ENCODE measurements around the gene TEX52. TPM values are rescaled to one million over a fixed set of nuclear protein-coding genes. Genes with fewer than 3 reads are reported as not detected.

The TEX52 gene
- polyA plus RNA-seq, 3 donors, result not detected

DNA sequence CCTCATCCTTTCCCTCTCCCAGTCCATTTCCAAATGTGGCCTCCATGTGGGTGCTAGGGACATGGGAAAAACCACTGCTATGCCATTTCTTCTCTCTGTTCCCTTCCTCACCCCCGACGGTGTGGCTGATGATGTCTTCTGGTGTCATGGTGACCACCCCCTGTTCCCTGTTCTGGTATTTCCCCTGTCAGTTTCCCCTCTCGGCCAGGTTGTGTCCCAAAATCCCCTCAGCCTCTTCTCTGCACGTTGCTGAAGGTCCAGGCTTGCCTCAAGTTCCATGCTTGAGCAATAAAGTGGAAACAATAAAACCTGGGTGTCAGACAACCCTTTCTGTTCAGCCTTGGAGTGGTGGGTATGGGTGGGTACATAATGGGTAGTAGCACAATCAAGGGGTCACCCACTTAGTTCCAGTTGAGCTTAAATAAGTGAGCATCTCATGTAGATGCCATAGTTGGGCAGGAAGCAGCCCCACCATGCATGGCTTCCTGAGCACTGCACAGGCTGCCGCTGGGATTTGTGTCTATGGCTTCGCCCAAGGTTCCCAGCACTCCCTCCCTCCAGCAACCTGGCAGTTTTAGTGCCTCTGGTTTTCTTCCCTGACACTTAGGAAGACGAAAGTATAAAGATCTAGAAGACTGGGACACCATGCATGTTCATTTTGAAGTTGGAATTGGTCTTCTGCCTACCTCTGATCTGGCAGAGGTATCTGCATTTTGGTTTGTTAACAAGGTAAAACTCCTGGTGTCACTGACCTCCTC, 53.0 kb downstream of the TEX52 start:
- H3K79me2 ChIP-seq (ENCODE audit: insufficient read depth, low read length), result no peaks in the 10 kb centered on the region
- TF ChIP-seq, protein P1, sequence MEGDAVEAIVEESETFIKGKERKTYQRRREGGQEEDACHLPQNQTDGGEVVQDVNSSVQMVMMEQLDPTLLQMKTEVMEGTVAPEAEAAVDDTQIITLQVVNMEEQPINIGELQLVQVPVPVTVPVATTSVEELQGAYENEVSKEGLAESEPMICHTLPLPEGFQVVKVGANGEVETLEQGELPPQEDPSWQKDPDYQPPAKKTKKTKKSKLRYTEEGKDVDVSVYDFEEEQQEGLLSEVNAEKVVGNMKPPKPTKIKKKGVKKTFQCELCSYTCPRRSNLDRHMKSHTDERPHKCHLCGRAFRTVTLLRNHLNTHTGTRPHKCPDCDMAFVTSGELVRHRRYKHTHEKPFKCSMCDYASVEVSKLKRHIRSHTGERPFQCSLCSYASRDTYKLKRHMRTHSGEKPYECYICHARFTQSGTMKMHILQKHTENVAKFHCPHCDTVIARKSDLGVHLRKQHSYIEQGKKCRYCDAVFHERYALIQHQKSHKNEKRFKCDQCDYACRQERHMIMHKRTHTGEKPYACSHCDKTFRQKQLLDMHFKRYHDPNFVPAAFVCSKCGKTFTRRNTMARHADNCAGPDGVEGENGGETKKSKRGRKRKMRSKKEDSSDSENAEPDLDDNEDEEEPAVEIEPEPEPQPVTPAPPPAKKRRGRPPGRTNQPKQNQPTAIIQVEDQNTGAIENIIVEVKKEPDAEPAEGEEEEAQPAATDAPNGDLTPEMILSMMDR (IDR thresholded peaks at IDR 0.05), result no peak
- DNase-seq, result no peak
- no peak overlapping the region for H3K27ac ChIP-seq (ENCODE audit: low read depth in 1 of 2, low read length in 2 of 2)
- Mint-ChIP-seq H3K36me3 (peaks cover 58 to 65% of the 10 kb centered on the region in 2 donors), H3K4me3 (no peak overlapping the region), H3K9me3 (no peaks in the 10 kb centered on the region), H3K27me3 (ENCODE audit: low read depth in 3 of 3) (peaks cover 0 to 3% (median 1%) of the 10 kb centered on the region in 3 donors), H3K4me1 (peaks cover 3% of the 10 kb centered on the region), H3K27ac (peak overlapping the region in 1 of 7 donors; percentile 73)
- no peak overlapping the region for H3K4me2 ChIP-seq (replicated peaks; ENCODE audit: extremely low read depth, low read length, poor library complexity, severe bottlenecking)
- 94% methylated on average over 2 of the region's 7 CpGs for WGBS (ENCODE audit: insufficient coverage)
- H4K20me1 ChIP-seq (ENCODE audit: insufficient read depth, low read length), result no peaks in the 10 kb centered on the region
- H3K9ac ChIP-seq (ENCODE audit: insufficient read depth, low read length, poor library complexity, severe bottlenecking), result no peak overlapping the region
- intact Hi-C loops (cut with micrococcal nuclease), result no loop called here
- H2AFZ ChIP-seq (ENCODE audit: insufficient read depth, low read depth, low read length, poor library complexity, severe bottlenecking), result no peak overlapping the region
- H3K36me3 ChIP-seq (replicated peaks in 1 of 2; ENCODE audit: control insufficient read depth in 1 of 2, insufficient read depth in 2 of 2, low read length in 2 of 2), result peaks cover 48 to 69% of the 10 kb centered on the region in 2 donors
- no peaks in the 10 kb centered on the region for H3K27me3 ChIP-seq (ENCODE audit: control insufficient read depth in 2 of 2, insufficient read depth in 2 of 2, low read length in 2 of 2)
- H3K4me3 ChIP-seq (replicated peaks in 1 of 3; ENCODE audit: low read depth in 2 of 3, low read length in 3 of 3), result no peak overlapping the region
- H3K9me3 ChIP-seq (replicated peaks in 1 of 2; ENCODE audit: control insufficient read depth in 1 of 2, insufficient read depth in 1 of 2, low read length in 2 of 2), result no peaks in the 10 kb centered on the region
- no peaks in the 10 kb centered on the region for H3K4me1 ChIP-seq (ENCODE audit: control insufficient read depth in 1 of 2, insufficient read depth in 2 of 2, low read length in 2 of 2)

DNA sequence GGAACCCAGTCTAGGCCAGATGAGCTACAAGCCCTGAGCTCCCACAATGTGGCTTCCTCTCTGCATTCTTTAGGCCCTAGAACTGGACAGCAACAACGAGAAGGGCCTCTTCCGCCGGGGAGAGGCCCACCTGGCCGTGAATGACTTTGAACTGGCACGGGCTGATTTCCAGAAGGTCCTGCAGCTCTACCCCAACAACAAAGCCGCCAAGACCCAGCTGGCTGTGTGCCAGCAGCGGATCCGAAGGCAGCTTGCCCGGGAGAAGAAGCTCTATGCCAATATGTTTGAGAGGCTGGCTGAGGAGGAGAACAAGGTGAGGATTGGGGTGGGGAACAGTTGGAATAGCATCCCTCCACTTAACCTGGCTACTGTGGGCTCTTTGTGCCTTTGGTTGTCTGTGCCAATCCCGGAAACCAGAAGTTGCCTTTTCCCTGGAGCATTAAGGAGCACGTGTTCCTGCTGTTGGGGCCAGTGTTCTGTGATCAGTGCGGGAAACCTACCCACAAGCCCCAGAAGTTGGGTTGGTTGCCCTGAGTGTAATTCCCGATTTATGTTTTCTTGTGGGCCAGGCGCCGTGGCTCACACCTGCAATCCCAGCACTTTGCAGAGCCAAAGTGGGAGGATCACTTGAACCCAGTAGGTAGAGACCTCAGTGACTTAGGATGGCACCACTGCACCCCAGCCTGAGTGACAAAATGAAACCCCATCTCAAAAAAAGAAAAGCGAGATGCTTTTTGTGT, 55.6 kb downstream of the TEX52 start:
- Mint-ChIP-seq H3K27ac (no peak overlapping the region), H3K4me3 (no peak overlapping the region)

More for the DNA sequence above, 55.6 kb downstream of the TEX52 start:
- H3K79me2 ChIP-seq (ENCODE audit: insufficient read depth, low read length), result peaks cover under 1% of the 10 kb centered on the region
- H3K36me3 ChIP-seq (replicated peaks in 1 of 2; ENCODE audit: control insufficient read depth in 1 of 2, insufficient read depth in 2 of 2, low read length in 2 of 2), result peaks cover 51 to 84% of the 10 kb centered on the region in 2 donors
- Mint-ChIP-seq H3K4me1 (peaks cover 13% of the 10 kb centered on the region), H3K27me3 (ENCODE audit: low read depth in 3 of 3) (peaks cover 0 to 3% (median 1%) of the 10 kb centered on the region in 3 donors), H3K9me3 (no peaks in the 10 kb centered on the region), H3K36me3 (peaks cover 64 to 78% of the 10 kb centered on the region in 2 donors)
- no peak overlapping the region for H2AFZ ChIP-seq (ENCODE audit: insufficient read depth, low read depth, low read length, poor library complexity, severe bottlenecking)
- no peak for DNase-seq
- 92% methylated on average over 7 of the region's 16 CpGs for WGBS (ENCODE audit: insufficient coverage)
- H3K4me3 ChIP-seq (replicated peaks in 1 of 3; ENCODE audit: low read depth in 2 of 3, low read length in 3 of 3), result no peak overlapping the region
- peaks cover 9 to 10% of the 10 kb centered on the region in 2 donors for H3K4me1 ChIP-seq (ENCODE audit: control insufficient read depth in 1 of 2, insufficient read depth in 2 of 2, low read length in 2 of 2)
- TF ChIP-seq, protein P1 (IDR thresholded peaks at IDR 0.05), result no peak
- H3K9ac ChIP-seq (ENCODE audit: insufficient read depth, low read length, poor library complexity, severe bottlenecking), result no peak overlapping the region
- H3K27ac ChIP-seq (ENCODE audit: low read depth in 1 of 2, low read length in 2 of 2), result no peak overlapping the region
- H3K9me3 ChIP-seq (replicated peaks in 1 of 2; ENCODE audit: control insufficient read depth in 1 of 2, insufficient read depth in 1 of 2, low read length in 2 of 2), result no peaks in the 10 kb centered on the region
- intact Hi-C loops (cut with micrococcal nuclease), result no loop called here
- H4K20me1 ChIP-seq (ENCODE audit: insufficient read depth, low read length), result peaks cover 10% of the 10 kb centered on the region
- H3K27me3 ChIP-seq (ENCODE audit: control insufficient read depth in 2 of 2, insufficient read depth in 2 of 2, low read length in 2 of 2), result no peaks in the 10 kb centered on the region
- H3K4me2 ChIP-seq (replicated peaks; ENCODE audit: extremely low read depth, low read length, poor library complexity, severe bottlenecking), result no peak overlapping the region
